Activated naive CD8-positive, alpha-beta T cell (primary cell): Measurements from ENCODE around the gene RPL39L.
A peak's percentile ranks its signal among the peaks of the same experiment; 100 is the strongest.
"Not testable (repeated sequence)": the region's sequence is repeated elsewhere in the genome, so short reads cannot be mapped to it uniquely, and the experiment has no call there.

ENCODE experiments used
- H3K27ac Mint-ChIP-seq: one replicate; pipeline ENCODE4 v1.8.0; 2021; ENCODE audit warnings: mixed read lengths
- H3K27me3 Mint-ChIP-seq: one replicate; pipeline ENCODE4 v1.8.0; 2021; ENCODE audit warnings: mixed read lengths
- H3K36me3 Mint-ChIP-seq: one replicate; pipeline ENCODE4 v1.8.0; 2021; ENCODE audit warnings: mixed read lengths
- H3K4me1 Mint-ChIP-seq: one replicate; pipeline ENCODE4 v1.8.0; 2021; ENCODE audit warnings: low read depth, mixed read lengths
- H3K4me3 Mint-ChIP-seq: one replicate; pipeline ENCODE4 v1.8.0; 2021; ENCODE audit warnings: mild to moderate bottlenecking, mixed read lengths
- H3K9me3 Mint-ChIP-seq: one replicate; pipeline ENCODE4 v1.8.0; 2021; ENCODE audit warnings: low read depth, mixed read lengths

The RPL39L gene

GRCh38 chr3:187139126-187139894 is at the start of gene RPL39L:
RPL39L (minus strand) TSS chr3:187139496; CDS start chr3:187121300, 18,196 bp downstream.
- H3K36me3 Mint-ChIP-seq: peaks cover 5% of the 10 kb centered on the region
- peak within 1 kb of the TSS; percentile 96 for H3K27ac Mint-ChIP-seq
- peaks cover 21% of the 10 kb centered on the region for H3K4me1 Mint-ChIP-seq
- H3K27me3 Mint-ChIP-seq: no peaks in the 10 kb centered on the region
- peaks cover 7% of the 10 kb centered on the region for H3K9me3 Mint-ChIP-seq
- H3K4me3 Mint-ChIP-seq: peak within 1 kb of the TSS; percentile 90

DNA sequence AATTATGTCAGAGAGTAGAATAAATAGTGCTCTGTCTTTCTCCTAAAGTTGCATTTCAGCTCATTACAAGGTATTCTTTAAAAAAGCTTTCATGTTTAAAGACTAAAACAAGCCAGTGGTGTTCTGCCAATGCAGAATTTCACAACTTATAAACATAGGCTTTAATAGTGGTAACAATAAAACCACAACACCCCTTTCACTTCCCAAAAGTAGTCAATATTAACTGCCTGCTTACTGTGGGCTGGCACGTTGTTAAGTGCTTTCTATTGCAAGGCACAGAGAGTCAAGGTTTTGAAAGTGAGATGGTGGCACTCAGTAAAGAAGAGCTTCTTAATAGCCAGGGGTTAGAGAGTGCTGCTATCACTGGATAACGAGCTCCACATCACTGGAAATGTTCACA is 49.6 kb upstream of the RPL39L start:
- Mint-ChIP-seq H3K36me3 (no peaks in the 10 kb centered on the region), H3K27me3 (peaks cover 7% of the 10 kb centered on the region), H3K9me3 (peaks cover 6% of the 10 kb centered on the region), H3K4me3 (no peak overlapping the region), H3K4me1 (no peaks in the 10 kb centered on the region), H3K27ac (no peak overlapping the region)

GRCh38 chr3:187186801-187187421 is 47.6 kb upstream of the RPL39L start:
- Mint-ChIP-seq H3K4me1 (no peaks in the 10 kb centered on the region), H3K9me3 (peaks cover 6% of the 10 kb centered on the region), H3K36me3 (no peaks in the 10 kb centered on the region), H3K27ac (no peak overlapping the region), H3K27me3 (peaks cover 6% of the 10 kb centered on the region), H3K4me3 (no peak overlapping the region)

DNA sequence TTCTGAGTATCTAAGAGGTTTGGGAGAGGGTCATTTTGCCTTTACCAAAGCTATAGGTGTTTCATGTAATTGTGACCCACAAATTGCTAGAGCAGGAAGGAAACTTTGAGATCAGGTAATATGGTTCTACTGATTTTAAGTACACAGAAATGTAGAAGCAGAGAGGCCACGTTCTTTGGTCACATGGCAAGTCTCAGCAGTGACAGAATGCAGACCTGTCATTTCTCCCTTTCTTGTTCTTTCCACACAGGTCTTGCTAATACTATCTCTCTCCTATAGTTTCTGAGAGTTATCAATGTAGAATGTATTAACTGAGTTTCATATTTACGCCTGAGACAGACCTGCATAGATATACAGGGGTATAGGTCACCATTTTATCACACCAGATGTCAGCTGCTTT is 47.1 kb upstream of the RPL39L start:
- Mint-ChIP-seq H3K27ac (no peak overlapping the region), H3K27me3 (peaks cover 6% of the 10 kb centered on the region)

DNA sequence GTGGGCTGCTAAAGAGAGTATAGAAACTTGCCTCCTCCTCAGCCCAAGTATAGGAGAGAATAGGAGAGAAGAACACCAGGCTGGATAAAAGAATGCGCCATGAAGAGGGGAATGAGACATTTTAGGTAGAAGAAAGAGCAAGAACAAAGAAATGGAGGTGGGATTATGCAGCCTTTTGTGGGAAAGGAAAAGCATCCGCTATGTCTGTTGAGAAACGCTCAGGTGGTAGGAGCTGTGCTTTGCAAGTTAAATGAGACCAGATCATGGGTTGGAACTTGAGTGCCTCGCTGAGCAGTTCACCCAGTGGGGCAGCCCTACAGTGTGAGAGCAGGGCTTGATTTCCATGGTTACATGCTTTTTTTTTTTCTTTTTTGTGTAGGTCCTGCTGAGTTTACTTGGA is 46.5 kb upstream of the RPL39L start:
- peaks cover 1% of the 10 kb centered on the region for H3K27me3 Mint-ChIP-seq
- no peaks in the 10 kb centered on the region for H3K4me1 Mint-ChIP-seq

More for the DNA sequence above, 47.1 kb upstream of the RPL39L start:
- no peaks in the 10 kb centered on the region for H3K36me3 Mint-ChIP-seq
- no peaks in the 10 kb centered on the region for H3K4me1 Mint-ChIP-seq
- no peak overlapping the region for H3K4me3 Mint-ChIP-seq
- H3K9me3 Mint-ChIP-seq: peaks cover 6% of the 10 kb centered on the region

DNA sequence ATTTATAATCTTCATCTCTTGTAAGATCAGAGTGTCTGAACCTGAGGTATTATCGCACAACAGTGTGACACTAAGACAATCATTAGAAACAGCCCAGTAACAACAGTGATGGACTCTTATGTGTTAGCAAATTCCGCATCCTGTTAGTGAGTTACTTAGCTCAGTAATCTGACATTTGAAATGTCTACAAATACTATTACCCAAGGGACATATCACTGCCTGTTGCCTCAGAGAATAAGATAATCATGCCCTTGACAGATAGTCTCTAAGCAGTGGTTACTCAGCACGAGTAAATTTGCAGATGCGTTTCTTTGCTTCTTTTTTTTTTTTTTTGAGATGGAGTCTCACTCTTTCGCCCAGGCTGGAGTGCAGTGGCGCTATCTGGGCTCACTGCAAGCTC is 44.6 kb upstream of the RPL39L start:
- Mint-ChIP-seq H3K27me3 (peaks cover 3% of the 10 kb centered on the region), H3K27ac (no peak overlapping the region), H3K4me1 (no peaks in the 10 kb centered on the region), H3K4me3 (no peak overlapping the region), H3K36me3 (no peaks in the 10 kb centered on the region), H3K9me3 (peaks cover 6% of the 10 kb centered on the region)

More for the DNA sequence above, 46.5 kb upstream of the RPL39L start:
- Mint-ChIP-seq H3K9me3 (peaks cover 6% of the 10 kb centered on the region), H3K36me3 (no peaks in the 10 kb centered on the region), H3K4me3 (no peak overlapping the region), H3K27ac (no peak overlapping the region)

DNA sequence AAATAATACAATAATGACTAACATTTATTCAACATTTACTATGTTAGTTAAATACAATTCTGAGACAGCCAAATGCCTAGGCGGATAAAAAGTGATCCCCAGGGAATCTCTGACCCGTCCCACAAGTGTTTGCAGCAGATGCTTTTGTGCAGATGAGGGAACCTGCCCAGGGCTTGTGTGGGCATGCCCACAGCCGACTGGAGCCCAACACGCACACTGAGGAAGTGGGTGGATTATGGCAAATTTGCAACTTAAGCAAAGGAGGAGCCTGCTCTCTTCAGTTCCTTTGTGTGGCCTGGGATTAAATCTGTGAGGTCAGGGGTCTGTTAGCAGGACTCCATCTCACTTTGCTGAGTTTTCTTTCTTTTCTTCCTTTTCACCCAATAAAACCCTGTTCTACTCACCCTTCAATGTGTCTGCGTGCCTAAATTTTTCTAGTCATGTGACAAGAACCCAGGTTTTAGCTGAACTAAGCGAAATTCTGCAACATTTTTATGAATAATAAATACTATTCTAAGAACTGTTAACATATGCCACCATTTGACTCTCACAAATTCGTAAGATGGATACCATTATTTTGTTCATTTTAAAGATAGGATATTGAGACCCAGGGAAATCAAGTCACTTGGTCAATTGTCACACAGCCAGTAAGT is 44.0 kb upstream of the RPL39L start:
- peaks cover 3% of the 10 kb centered on the region for H3K27me3 Mint-ChIP-seq
- peaks cover 6% of the 10 kb centered on the region for H3K9me3 Mint-ChIP-seq
- no peaks in the 10 kb centered on the region for H3K36me3 Mint-ChIP-seq
- no peaks in the 10 kb centered on the region for H3K4me1 Mint-ChIP-seq
- H3K4me3 Mint-ChIP-seq: no peak overlapping the region
- H3K27ac Mint-ChIP-seq: no peak overlapping the region

DNA sequence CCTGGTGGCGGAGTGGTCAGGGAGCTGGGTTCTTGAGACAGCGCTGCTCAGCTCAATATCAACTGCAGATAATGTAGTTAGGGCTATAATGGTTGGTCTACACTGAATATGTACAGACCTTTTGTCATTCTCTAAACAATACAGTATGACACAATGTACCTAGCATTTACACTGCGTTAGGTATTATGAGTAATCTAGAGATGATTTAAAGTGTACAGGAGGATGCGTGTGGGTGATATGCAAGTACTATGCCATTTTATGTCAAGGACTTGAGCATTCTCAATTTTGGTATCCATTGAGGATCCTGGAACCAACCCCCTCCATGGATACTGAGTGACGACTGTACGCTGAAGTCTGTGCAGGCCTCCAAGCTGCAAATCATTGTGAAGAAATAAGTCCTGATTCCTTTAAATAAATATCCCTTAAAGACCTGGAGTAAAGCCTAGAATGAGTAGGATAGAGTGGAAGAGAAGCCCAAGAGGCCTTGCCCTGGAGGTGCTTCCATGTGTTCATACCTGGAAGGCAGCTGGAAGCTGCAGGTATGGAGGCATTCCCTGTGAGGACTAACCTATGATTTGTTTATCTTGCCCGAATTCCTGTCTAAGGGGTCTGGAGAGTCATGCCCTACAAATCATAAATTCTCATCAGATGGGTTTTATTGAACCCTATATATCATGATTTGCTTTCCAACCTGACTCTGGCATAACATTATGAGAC is 42.3 kb upstream of the RPL39L start:
- no peak overlapping the region for H3K4me3 Mint-ChIP-seq
- no peaks in the 10 kb centered on the region for H3K9me3 Mint-ChIP-seq
- H3K36me3 Mint-ChIP-seq: no peaks in the 10 kb centered on the region
- no peaks in the 10 kb centered on the region for H3K4me1 Mint-ChIP-seq
- H3K27me3 Mint-ChIP-seq: peaks cover 1% of the 10 kb centered on the region
- H3K27ac Mint-ChIP-seq: no peak overlapping the region

DNA sequence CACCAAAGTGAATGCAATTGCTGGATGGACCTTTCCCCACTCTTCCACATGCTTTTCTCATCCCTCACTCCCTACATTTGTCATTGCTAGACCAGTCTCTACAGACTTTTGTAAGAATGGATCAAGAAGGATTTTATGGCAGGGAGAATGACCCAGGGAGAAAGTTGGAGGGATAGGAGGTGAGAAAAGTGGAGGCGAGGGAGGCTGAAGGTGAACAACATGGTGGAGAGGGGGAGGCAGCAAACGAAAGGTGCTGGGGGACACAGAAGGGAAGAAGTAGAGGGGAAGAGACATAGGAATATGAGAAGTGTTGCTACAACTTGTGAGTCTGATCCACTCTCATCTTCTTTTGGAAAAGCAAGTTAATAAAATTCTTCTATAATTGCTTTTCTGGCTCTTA is 33.6 kb upstream of the RPL39L start:
- no peak overlapping the region for H3K4me3 Mint-ChIP-seq
- H3K9me3 Mint-ChIP-seq: no peaks in the 10 kb centered on the region
- no peak overlapping the region for H3K27ac Mint-ChIP-seq
- no peaks in the 10 kb centered on the region for H3K36me3 Mint-ChIP-seq
- H3K4me1 Mint-ChIP-seq: peaks cover 7% of the 10 kb centered on the region
- peaks cover 3% of the 10 kb centered on the region for H3K27me3 Mint-ChIP-seq

DNA sequence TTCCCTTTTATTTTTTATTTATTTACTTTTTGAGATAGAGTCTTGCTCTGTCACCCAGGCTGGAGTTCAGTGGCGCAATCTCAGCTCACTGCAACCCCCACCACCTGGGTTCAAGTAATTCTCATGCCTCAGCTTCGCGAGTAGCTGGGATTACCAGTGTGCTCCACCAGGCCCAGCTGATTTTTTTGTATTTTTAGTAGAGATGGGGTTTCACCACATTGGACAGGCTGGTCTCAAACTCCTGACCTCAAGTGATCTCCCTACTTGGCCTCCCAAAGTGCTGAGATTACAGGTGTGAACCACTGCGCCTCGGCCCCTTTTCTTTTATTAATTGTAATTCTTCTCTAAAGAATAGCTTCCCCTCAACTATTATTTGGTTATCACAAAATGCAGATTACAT is 31.6 kb upstream of the RPL39L start:
- not testable (repeated sequence) for H3K27ac Mint-ChIP-seq, H3K36me3 Mint-ChIP-seq, H3K4me3 Mint-ChIP-seq, H3K27me3 Mint-ChIP-seq, H3K4me1 Mint-ChIP-seq, H3K9me3 Mint-ChIP-seq

DNA sequence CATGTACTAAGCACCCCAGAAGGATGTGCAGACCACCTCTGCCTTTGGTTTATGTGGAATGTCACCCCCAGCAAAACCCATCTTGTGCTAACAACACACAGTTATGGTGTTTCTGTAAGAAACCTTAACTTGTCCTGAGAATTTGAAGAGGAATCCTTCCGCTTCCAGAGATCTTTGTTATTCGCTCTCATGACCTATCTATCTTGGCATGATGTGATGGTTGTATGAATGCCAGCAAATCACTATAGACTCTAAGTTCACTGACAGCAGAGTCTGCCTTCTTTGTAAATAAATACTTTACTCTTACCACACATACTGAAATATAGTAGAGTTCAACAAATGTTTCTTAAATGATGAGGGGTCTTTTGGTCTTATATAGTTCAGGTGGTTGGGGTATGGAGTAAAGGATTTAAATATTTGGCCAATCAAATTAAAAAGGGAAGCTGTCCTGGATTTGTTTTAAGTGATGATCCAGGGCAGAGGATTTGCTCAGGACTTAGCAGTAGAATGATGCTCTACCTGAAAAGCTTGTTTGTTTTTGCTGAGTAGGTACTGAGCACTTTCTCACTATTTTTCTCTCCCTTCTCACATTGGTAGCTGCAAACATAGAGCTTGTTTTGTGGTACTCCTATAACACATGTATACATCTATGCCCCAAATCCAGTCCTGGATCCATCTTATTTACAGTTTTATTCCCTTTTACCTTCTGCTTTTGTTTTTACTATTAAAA is 30.1 kb upstream of the RPL39L start:
- H3K36me3 Mint-ChIP-seq: no peaks in the 10 kb centered on the region
- no peaks in the 10 kb centered on the region for H3K9me3 Mint-ChIP-seq
- peaks cover 3% of the 10 kb centered on the region for H3K27me3 Mint-ChIP-seq
- peaks cover 7% of the 10 kb centered on the region for H3K4me1 Mint-ChIP-seq
- no peak overlapping the region for H3K4me3 Mint-ChIP-seq
- H3K27ac Mint-ChIP-seq: no peak overlapping the region

DNA sequence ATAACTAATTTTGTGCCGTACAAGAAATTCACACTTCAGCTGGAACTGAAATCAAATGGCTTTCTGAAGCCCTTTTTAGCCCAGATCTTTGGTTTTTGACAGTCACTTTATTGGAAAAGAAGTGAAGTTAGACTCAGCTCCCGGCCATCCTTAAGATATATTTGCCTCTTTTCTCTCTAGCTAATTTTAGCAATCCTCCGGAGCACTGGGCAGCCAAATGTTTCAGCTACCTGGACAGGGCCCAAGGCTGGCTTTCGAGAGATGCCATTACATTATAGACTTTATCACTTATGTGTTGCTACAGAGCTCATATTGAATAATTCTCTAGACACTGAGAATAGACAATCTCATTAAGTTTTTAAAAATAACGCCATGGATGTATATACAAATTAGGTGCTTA is 28.5 kb upstream of the RPL39L start:
- Mint-ChIP-seq H3K27me3 (no peaks in the 10 kb centered on the region), H3K4me1 (peaks cover 7% of the 10 kb centered on the region), H3K9me3 (no peaks in the 10 kb centered on the region), H3K4me3 (no peak overlapping the region), H3K27ac (no peak overlapping the region), H3K36me3 (no peaks in the 10 kb centered on the region)

- Mint-ChIP-seq H3K4me3 (no peak overlapping the region), H3K27ac (no peak overlapping the region), H3K27me3 (no peaks in the 10 kb centered on the region), H3K9me3 (no peaks in the 10 kb centered on the region), H3K36me3 (no peaks in the 10 kb centered on the region), H3K4me1 (peaks cover 7% of the 10 kb centered on the region)
Measured at GRCh38 chr3:187166750-187167149, 27.5 kb upstream of the RPL39L start.

DNA sequence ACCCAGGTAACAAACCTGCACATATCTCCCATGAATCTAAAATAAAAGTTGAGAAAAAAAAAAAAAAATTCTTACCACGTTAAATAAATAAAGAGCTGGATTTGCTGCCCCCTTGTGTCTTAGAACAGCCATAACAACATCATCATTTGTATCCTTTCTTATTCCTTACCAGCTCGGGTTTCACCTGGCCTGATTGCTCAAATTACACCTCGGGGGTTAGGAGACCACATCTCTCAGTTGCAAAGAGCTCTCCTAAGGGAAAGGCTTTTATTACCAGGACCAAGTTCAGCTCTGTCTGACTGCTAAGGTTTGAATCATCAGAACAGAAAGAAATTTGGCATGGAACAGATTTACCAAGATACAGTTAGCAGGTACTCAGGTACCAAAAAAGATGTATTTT is 25.8 kb upstream of the RPL39L start:
- Mint-ChIP-seq H3K4me3 (no peak overlapping the region), H3K27me3 (no peaks in the 10 kb centered on the region), H3K9me3 (no peaks in the 10 kb centered on the region), H3K4me1 (peaks cover 3% of the 10 kb centered on the region), H3K36me3 (no peaks in the 10 kb centered on the region), H3K27ac (no peak overlapping the region)
